ENCODE data around the gene KLHDC8B.

The KLHDC8B gene

GRCh38 chr3:49171119-49171774, at the start of gene KLHDC8B:
TSS of gene KLHDC8B (plus strand) at chr3:49171598. CDS start at chr3:49172770, 1,172 bp downstream.
- DNase-seq = peak; percentile 75

GRCh38 chr3:49122022-49122421, 49.4 kb upstream of the KLHDC8B start:
- DNase-seq = no peak

GRCh38 chr3:49122451-49122850, 48.9 kb upstream of the KLHDC8B start:
- DNase-seq = no peak

- no peak for DNase-seq
These were observed 48.4 kb upstream of the KLHDC8B start for GRCh38 chr3:49122886-49123545.

GRCh38 chr3:49123687-49124086, 47.7 kb upstream of the KLHDC8B start:
- no peak for DNase-seq

- DNase-seq = no peak
These were observed 47.2 kb upstream of the KLHDC8B start for GRCh38 chr3:49124203-49124602.

GRCh38 chr3:49124991-49125670, 46.3 kb upstream of the KLHDC8B start:
- no peak for DNase-seq

- DNase-seq = no peak
These were observed 40.4 kb upstream of the KLHDC8B start for GRCh38 chr3:49131040-49131439.

- DNase-seq = no peak
These were observed 39.8 kb upstream of the KLHDC8B start for GRCh38 chr3:49131576-49131975.

- no peak for DNase-seq
These were observed 39.3 kb upstream of the KLHDC8B start for GRCh38 chr3:49132073-49132436.

- DNase-seq = no peak
These were observed 38.8 kb upstream of the KLHDC8B start, which contains the start of gene LAMB2 for GRCh38 chr3:49132437-49133225. TSS of gene LAMB2 (minus strand) at chr3:49133050. CDS start at chr3:49132867, 183 bp downstream.

GRCh38 chr3:49133226-49133951, 38.0 kb upstream of the KLHDC8B start:
- DNase-seq = no peak

GRCh38 chr3:49134471-49135265, 36.7 kb upstream of the KLHDC8B start:
- no peak for DNase-seq

- no peak for DNase-seq
These were observed 35.9 kb upstream of the KLHDC8B start for GRCh38 chr3:49135499-49135898.

GRCh38 chr3:49140080-49140479, 31.3 kb upstream of the KLHDC8B start:
- DNase-seq = no peak

- DNase-seq = no peak
These were observed 23.2 kb upstream of the KLHDC8B start for GRCh38 chr3:49148159-49148558.

- no peak for DNase-seq
These were observed 19.8 kb upstream of the KLHDC8B start for GRCh38 chr3:49151610-49152009.

- DNase-seq = no peak
These were observed 18.0 kb upstream of the KLHDC8B start for GRCh38 chr3:49153349-49153912.

- no peak for DNase-seq
These were observed 14.1 kb upstream of the KLHDC8B start for GRCh38 chr3:49157289-49157688.

- peak; percentile 62 for DNase-seq
These were observed 13.2 kb upstream of the KLHDC8B start for GRCh38 chr3:49158103-49158709.

GRCh38 chr3:49158792-49159191, 12.6 kb upstream of the KLHDC8B start:
- DNase-seq = no peak

Data from activated CD4-positive, alpha-beta T cell treated with anti-CD3 and anti-CD28 coated beads, Interleukin-2, amount 50 U/mL, for 4 hours (primary cell).